ENCODE results near the gene CFDP1. TPM values are rescaled to one million over a fixed set of nuclear protein-coding genes. Genes with fewer than 3 reads are reported as not detected.

Gene CFDP1
- total and polyA plus RNA-seq, 12 donors: 40.6 to 129 (median 61.4) TPM

DNA sequence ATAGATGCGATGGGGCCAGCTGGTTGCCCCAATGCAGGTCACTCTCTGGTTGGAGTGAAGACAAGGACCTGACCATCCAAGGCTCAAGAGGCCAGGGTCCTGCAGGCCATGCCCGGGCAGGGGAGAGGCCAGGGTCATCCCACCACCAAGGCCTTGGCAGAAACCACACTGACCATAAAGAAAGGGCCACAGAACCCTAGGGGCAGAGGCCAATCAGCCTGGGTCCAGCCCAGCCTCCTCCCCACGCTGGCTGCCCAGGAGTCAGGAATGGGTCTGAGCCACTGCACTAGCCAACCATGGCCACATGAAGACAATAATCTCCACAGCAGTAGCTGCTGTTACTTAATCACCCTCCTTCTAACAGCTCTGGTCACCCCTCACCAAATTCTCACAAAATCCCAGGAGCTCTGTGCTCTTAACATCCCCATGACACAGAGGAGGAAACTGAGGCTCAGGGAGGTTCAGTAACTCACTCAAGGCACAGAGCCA is 171.7 kb downstream of the CFDP1 start:
- intact Hi-C loops (cut with DNase I): no loop called here
- Histone ChIP-seq H3K36me3 (replicated peaks in 1 of 2) (no peaks in the 10 kb centered on the region), H3K9me3 (replicated peaks in 1 of 3) (no peaks in the 10 kb centered on the region), H3K4me1 (replicated peaks in 1 of 2) (peaks cover 40 to 74% of the 10 kb centered on the region in 2 donors), H3K27me3 (no peaks in the 10 kb centered on the region), H3K4me3 (no peak overlapping the region), H3K27ac (peak overlapping the region in 3 of 5 donors; percentile 87 to 97 (median 91))
- WGBS, 4 donors: 70 to 100% (median 84%) methylated on average over 1 to 3 of the region's 3 CpGs
- DNase-seq: no peak
- no peak for TF ChIP-seq POLR2A (IDR thresholded peaks at IDR 0.05)

DNA sequence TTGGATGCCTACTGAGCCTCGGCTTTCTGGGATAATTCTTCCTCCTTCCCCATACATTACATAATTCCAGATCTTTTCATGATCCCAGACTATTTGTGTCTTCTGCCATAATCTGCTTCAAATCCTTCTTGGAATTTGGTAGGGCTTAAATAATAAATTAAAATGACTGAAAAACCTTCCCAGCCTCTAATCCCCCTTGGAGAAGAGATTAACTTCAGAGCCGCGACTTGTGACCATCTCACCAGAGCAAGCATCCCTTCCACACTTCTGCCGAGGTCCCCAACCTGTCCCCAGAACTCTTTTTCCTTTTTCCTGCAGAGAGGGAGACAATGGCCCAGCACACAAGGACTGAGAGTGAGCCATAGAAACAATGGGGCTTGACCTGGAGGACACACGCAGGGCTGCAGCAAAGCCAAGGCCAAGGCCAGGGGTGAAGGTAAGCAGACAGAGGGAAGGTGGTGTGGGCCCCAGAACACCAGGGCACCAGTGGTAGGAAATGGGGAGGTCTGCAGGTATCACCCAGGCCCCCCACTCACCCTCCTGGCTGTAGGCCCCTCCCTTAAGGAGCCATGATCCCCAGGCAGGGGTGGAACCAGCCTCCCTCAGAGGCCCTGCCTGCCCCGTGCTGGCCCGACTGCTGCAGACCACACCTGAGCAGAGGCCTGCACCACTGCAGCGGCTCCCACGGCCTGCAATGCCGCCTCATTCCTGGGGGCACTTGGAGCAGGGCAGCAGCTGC is 172.3 kb downstream of the CFDP1 start:
- peak overlapping the region in 2 of 5 donors; percentile 13 to 49 for H3K27ac ChIP-seq
- peaks cover 47 to 75% of the 10 kb centered on the region in 2 donors for H3K4me1 ChIP-seq (replicated peaks in 1 of 2)
- H3K27me3 ChIP-seq: no peaks in the 10 kb centered on the region
- intact Hi-C loops (cut with DNase I): no loop called here
- TF ChIP-seq, protein P1, sequence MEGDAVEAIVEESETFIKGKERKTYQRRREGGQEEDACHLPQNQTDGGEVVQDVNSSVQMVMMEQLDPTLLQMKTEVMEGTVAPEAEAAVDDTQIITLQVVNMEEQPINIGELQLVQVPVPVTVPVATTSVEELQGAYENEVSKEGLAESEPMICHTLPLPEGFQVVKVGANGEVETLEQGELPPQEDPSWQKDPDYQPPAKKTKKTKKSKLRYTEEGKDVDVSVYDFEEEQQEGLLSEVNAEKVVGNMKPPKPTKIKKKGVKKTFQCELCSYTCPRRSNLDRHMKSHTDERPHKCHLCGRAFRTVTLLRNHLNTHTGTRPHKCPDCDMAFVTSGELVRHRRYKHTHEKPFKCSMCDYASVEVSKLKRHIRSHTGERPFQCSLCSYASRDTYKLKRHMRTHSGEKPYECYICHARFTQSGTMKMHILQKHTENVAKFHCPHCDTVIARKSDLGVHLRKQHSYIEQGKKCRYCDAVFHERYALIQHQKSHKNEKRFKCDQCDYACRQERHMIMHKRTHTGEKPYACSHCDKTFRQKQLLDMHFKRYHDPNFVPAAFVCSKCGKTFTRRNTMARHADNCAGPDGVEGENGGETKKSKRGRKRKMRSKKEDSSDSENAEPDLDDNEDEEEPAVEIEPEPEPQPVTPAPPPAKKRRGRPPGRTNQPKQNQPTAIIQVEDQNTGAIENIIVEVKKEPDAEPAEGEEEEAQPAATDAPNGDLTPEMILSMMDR (IDR thresholded peaks at IDR 0.05): no peak
- no peak for TF ChIP-seq POLR2A (IDR thresholded peaks at IDR 0.05)
- no peak for DNase-seq
- no peaks in the 10 kb centered on the region for H3K36me3 ChIP-seq (replicated peaks in 1 of 2)
- H3K9me3 ChIP-seq (replicated peaks in 1 of 3): no peaks in the 10 kb centered on the region
- no peak overlapping the region for H3K4me3 ChIP-seq
- 72 to 87% (median 78%) methylated on average over 8 to 10 of the region's 10 CpGs for WGBS, 4 donors

DNA sequence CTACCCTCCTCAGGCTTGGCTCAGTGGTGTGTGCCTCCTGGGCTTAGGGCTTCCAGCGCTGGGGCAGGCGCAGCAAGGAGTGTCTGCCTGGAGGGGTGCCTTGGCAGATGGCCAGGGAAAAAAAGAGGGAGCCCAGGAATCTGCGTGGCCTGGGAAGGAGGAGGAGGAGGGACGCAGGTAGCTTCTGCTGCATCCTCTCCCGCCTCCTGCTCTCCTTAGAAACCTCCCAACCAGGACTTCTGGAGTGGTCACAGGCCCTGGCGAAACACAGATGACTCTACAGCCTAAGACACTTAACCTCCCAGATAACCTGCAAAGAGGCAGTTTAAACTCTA is 174.5 kb downstream of the CFDP1 start:
- WGBS, 4 donors: 76 to 88% (median 79%) methylated on average over 3 to 6 of the region's 6 CpGs
- Histone ChIP-seq H3K4me1 (replicated peaks in 1 of 2) (peaks cover 48 to 83% of the 10 kb centered on the region in 2 donors), H3K9me3 (replicated peaks in 1 of 3) (no peaks in the 10 kb centered on the region), H3K27me3 (no peaks in the 10 kb centered on the region), H3K27ac (no peak overlapping the region), H3K4me3 (no peak overlapping the region), H3K36me3 (replicated peaks in 1 of 2) (no peaks in the 10 kb centered on the region)
- TF ChIP-seq, protein P1 (IDR thresholded peaks at IDR 0.05): no peak
- no peak for TF ChIP-seq POLR2A (IDR thresholded peaks at IDR 0.05)
- DNase-seq: peak in 1 of 7 donors; percentile 22
- intact Hi-C loops (cut with DNase I): no loop called here

DNA sequence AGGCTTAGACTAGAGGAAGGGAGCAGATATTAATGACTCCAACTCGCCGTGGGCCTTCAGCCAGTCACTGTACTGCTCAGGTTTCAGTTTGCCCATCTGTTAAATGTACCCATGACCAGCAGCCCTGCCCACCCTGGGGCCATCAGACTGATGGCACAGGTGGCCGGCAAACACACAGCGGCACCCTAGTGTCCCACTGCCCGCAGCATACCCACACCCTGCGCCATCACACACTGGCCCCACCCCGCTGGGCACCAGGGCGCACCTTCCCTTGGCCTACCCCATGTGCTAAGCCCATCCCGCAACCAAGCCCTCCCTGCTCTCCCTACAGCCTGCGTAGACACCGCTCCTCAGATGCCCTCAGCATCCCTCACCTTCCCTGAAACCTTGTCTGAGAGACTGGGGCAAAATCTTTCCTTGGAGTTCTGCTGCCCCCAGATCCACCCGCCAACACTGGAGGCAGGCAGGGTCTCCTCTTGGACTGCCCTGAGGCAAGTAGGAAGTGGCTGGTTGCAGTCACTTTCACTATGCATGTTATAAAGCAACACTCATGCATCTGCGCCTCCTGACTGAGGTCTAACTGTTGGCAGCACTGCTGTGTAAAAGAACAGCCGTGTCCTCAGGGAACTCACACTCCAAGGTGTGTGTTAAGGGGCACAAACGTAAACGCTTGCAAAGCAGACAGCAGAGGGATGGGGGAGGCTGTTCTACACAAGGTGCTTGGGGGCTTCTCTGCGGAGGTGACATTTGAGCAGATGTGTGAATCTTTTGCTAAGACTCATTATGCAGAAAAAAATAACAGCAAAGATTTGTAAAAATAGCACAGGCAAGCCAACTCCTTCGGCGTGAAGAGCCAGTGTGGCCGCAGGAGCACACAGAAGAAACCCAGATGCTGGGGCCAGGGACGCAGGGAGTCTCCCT is 175.2 kb downstream of the CFDP1 start:
- no peak for DNase-seq
- Histone ChIP-seq H3K36me3 (replicated peaks in 1 of 2) (no peaks in the 10 kb centered on the region), H3K9me3 (replicated peaks in 1 of 3) (no peaks in the 10 kb centered on the region), H3K27ac (peak overlapping the region in 2 of 5 donors; percentile 22 to 94), H3K4me3 (no peak overlapping the region), H3K27me3 (no peaks in the 10 kb centered on the region), H3K4me1 (replicated peaks in 1 of 2) (peaks cover 48 to 83% of the 10 kb centered on the region in 2 donors)
- intact Hi-C loops (cut with DNase I): no loop called here
- TF ChIP-seq, protein P1 (IDR thresholded peaks at IDR 0.05): no peak
- no peak for TF ChIP-seq POLR2A (IDR thresholded peaks at IDR 0.05)
- WGBS, 4 donors: 80 to 89% (median 81%) methylated on average over 18 to 21 of the region's 21 CpGs

Data from adrenal gland (tissue), 12 donors.